T-helper 2 cell (primary cell): ENCODE results near the gene ANKRD62.
A peak's percentile ranks its signal among the peaks of the same experiment; 100 is the strongest.
"Not testable (repeated sequence)": the region's sequence is repeated elsewhere in the genome, so short reads cannot be mapped to it uniquely, and the experiment has no call there.

Experiments
- DNase-seq, 5 experiments: peaks; one replicate each; pipeline versions ENCODE4 v3.0.0 to v3.0.0-alpha.2; 2012 to 2022

ANKRD62 gene

GRCh38 chr18:12066910-12067511, 26.6 kb upstream of the ANKRD62 start:
- DNase-seq: no peak

- no peak for DNase-seq
Observed at GRCh38 chr18:12067671-12068070, 26.0 kb upstream of the ANKRD62 start.

- DNase-seq: not testable (repeated sequence)
Observed at GRCh38 chr18:12068316-12068949, 25.2 kb upstream of the ANKRD62 start.

GRCh38 chr18:12068950-12069320, 24.7 kb upstream of the ANKRD62 start:
- DNase-seq: no peak

GRCh38 chr18:12071066-12071465, 22.6 kb upstream of the ANKRD62 start:
- not testable (repeated sequence) for DNase-seq

- DNase-seq: no peak
Observed at GRCh38 chr18:12072996-12073395, 20.6 kb upstream of the ANKRD62 start.

- no peak for DNase-seq
Observed at GRCh38 chr18:12074736-12075135, 18.9 kb upstream of the ANKRD62 start.

GRCh38 chr18:12076424-12077140, 17.1 kb upstream of the ANKRD62 start:
- peak in 1 of 5 experiments; percentile 17 for DNase-seq

- DNase-seq: not testable (repeated sequence)
Observed at GRCh38 chr18:12077994-12078393, 15.6 kb upstream of the ANKRD62 start.

GRCh38 chr18:12079491-12080237, 14.0 kb upstream of the ANKRD62 start:
- DNase-seq: no peak

- no peak for DNase-seq
Observed at GRCh38 chr18:12085136-12085535, 8.5 kb upstream of the ANKRD62 start.

GRCh38 chr18:12085786-12086185, 7.9 kb upstream of the ANKRD62 start:
- no peak for DNase-seq

- no peak for DNase-seq
Observed at GRCh38 chr18:12086249-12086648, 7.4 kb upstream of the ANKRD62 start.

- no peak for DNase-seq
Observed at GRCh38 chr18:12086677-12087470, 6.8 kb upstream of the ANKRD62 start.

GRCh38 chr18:12087471-12088025, 6.1 kb upstream of the ANKRD62 start:
- DNase-seq: no peak

GRCh38 chr18:12088096-12088495, 5.5 kb upstream of the ANKRD62 start:
- no peak for DNase-seq

GRCh38 chr18:12088731-12089375, 4.8 kb upstream of the ANKRD62 start:
- DNase-seq: no peak

- DNase-seq: no peak
Observed at GRCh38 chr18:12091538-12092141, 2.0 kb upstream of the ANKRD62 start.

GRCh38 chr18:12092398-12093229, 1.0 kb upstream of the ANKRD62 start:
- peak in 1 of 5 experiments; percentile 68 for DNase-seq

GRCh38 chr18:12098374-12098773, 4.7 kb downstream of the ANKRD62 start:
- DNase-seq: peak in 1 of 5 experiments; percentile 82
